ENCODE results near the gene TES. TPM values are rescaled to one million over a fixed set of nuclear protein-coding genes. Genes with fewer than 3 reads are reported as not detected.

Gene TES
- total RNA-seq, 1 experiment from 2014 or later = 120 TPM

DNA sequence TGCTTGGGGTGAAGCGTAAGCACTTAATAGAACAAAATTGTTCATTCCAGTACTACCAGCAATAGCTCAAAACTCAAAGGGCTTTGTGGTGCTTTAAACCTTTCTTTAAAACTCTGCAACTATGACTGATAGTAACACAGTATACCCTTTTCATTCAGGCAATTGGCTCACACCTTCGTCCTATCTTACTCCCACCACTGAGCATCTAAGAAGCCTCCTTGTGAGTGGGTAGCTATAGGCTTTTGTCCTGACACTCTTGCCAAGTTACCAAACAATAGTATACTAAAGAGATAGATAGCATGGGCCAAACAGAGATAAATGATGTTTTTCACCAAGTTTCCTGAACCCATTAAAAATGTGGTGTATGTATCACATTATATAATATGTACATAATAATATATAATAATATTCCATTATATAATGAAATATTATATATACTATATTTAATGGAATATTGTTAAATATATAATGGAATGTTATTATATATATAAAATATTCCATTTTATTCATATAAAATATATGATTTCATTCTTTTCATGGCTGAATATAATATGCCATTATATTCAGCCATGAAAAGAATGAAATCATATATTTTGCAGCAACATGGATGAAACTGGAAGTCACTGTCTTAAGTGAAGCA lies 96.2 kb downstream of the TES start:
- no peaks in the 10 kb centered on the region for H4K20me1 ChIP-seq (ENCODE audit: low read length)
- H3K79me2 ChIP-seq (ENCODE audit: low read length) = no peaks in the 10 kb centered on the region
- no peak overlapping the region for H3K27ac ChIP-seq (ENCODE audit: low read length)
- H2AFZ ChIP-seq (ENCODE audit: low read length) = no peak overlapping the region
- no peak overlapping the region for H3K9ac ChIP-seq (ENCODE audit: low read length)
- H3K27me3 ChIP-seq (ENCODE audit: low read length) = no peaks in the 10 kb centered on the region
- H3F3A ChIP-seq (ENCODE audit: low read length, unreplicated experiment) = no peaks in the 10 kb centered on the region
- no TSS peak for BruUV-seq (replicated peaks)
- no peak for ATAC-seq
- POLR2A ChIA-PET (ENCODE audit: unreplicated experiment) = no interaction called here
- H3K4me1 ChIP-seq (ENCODE audit: insufficient read depth, low read length) = no peaks in the 10 kb centered on the region
- no peak for TF ChIP-seq EZH2phosphoT487 (IDR thresholded peaks at IDR 0.05; ENCODE audit: borderline replicate concordance, low read length)
- TF ChIP-seq, protein P1, sequence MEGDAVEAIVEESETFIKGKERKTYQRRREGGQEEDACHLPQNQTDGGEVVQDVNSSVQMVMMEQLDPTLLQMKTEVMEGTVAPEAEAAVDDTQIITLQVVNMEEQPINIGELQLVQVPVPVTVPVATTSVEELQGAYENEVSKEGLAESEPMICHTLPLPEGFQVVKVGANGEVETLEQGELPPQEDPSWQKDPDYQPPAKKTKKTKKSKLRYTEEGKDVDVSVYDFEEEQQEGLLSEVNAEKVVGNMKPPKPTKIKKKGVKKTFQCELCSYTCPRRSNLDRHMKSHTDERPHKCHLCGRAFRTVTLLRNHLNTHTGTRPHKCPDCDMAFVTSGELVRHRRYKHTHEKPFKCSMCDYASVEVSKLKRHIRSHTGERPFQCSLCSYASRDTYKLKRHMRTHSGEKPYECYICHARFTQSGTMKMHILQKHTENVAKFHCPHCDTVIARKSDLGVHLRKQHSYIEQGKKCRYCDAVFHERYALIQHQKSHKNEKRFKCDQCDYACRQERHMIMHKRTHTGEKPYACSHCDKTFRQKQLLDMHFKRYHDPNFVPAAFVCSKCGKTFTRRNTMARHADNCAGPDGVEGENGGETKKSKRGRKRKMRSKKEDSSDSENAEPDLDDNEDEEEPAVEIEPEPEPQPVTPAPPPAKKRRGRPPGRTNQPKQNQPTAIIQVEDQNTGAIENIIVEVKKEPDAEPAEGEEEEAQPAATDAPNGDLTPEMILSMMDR (conservative IDR thresholded peaks at IDR 0.05; ENCODE audit: low read depth, low read length) = no peak
- TF ChIP-seq EZH2 (IDR thresholded peaks at IDR 0.05; ENCODE audit: low read length, unreplicated experiment) = no peak
- no peak overlapping the region for H3K4me2 ChIP-seq (ENCODE audit: low read length)
- intact Hi-C loops (cut with micrococcal nuclease) = no loop called here
- DNase-seq = no peak
- CTCF ChIA-PET = no interaction called here
- no peaks in the 10 kb centered on the region for H3K9me3 ChIP-seq (ENCODE audit: low read length)
- no peaks in the 10 kb centered on the region for H3K36me3 ChIP-seq (ENCODE audit: low read depth, low read length)
- no peaks in the 10 kb centered on the region for H3K9me2 ChIP-seq (replicated peaks; ENCODE audit: low read length)
- H3K4me3 ChIP-seq (ENCODE audit: low read length) = no peak overlapping the region

DNA sequence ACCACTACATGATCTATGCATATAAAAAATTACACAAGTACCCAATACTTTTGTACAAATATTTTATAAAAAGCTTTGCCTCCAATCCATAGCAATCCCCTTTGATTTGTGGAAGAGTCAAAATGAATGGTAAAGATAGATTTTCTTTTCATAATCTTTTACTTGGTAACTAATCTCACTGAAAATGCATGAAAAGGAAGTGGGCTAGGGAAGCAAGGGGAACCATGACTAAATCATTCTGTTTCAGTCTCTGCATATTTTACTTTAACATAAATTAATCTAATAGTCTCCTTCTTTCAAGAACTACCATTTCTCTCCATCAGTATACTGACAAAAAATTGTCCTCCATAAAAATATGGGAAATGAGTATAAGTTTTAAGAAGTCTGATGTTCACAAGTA lies 96.9 kb downstream of the TES start:
- TF ChIP-seq EZH2phosphoT487 (IDR thresholded peaks at IDR 0.05; ENCODE audit: borderline replicate concordance, low read length) (no peak), EZH2 (IDR thresholded peaks at IDR 0.05; ENCODE audit: low read length, unreplicated experiment) (no peak)
- TF ChIP-seq, protein P1 (conservative IDR thresholded peaks at IDR 0.05; ENCODE audit: low read depth, low read length) = no peak
- H3K4me1 ChIP-seq (ENCODE audit: insufficient read depth, low read length) = no peaks in the 10 kb centered on the region
- ATAC-seq (no peak), DNase-seq (no peak)
- no peak overlapping the region for H3K27ac ChIP-seq (ENCODE audit: low read length)
- intact Hi-C loops (cut with micrococcal nuclease) = no loop called here
- no peak overlapping the region for H3K4me3 ChIP-seq (ENCODE audit: low read length)
- H3K4me2 ChIP-seq (ENCODE audit: low read length) = no peak overlapping the region
- CTCF ChIA-PET = no interaction called here
- H3K9me3 ChIP-seq (ENCODE audit: low read length) = no peaks in the 10 kb centered on the region
- H3K36me3 ChIP-seq (ENCODE audit: low read depth, low read length) = no peaks in the 10 kb centered on the region
- no peak overlapping the region for H3K9ac ChIP-seq (ENCODE audit: low read length)
- no peaks in the 10 kb centered on the region for H3K27me3 ChIP-seq (ENCODE audit: low read length)
- POLR2A ChIA-PET (ENCODE audit: unreplicated experiment) = no interaction called here
- no peaks in the 10 kb centered on the region for H3F3A ChIP-seq (ENCODE audit: low read length, unreplicated experiment)
- no peaks in the 10 kb centered on the region for H3K9me2 ChIP-seq (replicated peaks; ENCODE audit: low read length)
- BruUV-seq (replicated peaks) = no TSS peak
- no peak overlapping the region for H2AFZ ChIP-seq (ENCODE audit: low read length)
- H4K20me1 ChIP-seq (ENCODE audit: low read length) = no peaks in the 10 kb centered on the region
- H3K79me2 ChIP-seq (ENCODE audit: low read length) = no peaks in the 10 kb centered on the region

Other genes with a start within 250 kb of the TES start
- 0.12 and 0.15 TPM in 2 replicates for gene TFEC, start 179.8 kb upstream of the TES start, total RNA-seq (2014; rRNA removed)